Smooth muscle cell of the coronary artery (primary cell): Measurements from ENCODE around the gene TRIM40. TPM values are rescaled to one million over a fixed set of nuclear protein-coding genes. Genes with fewer than 3 reads are reported as not detected.

ENCODE experiments used
- total RNA-seq: library from RNA; depleted of rRNA; stranded (reverse); fragments of >200 nt; gene quantifications from 2 replicates; pipeline ENCODE4 v1.2.3, GENCODE V29; 2014; ENCODE audit warnings: low replicate concordance

TRIM40 gene, protein sequence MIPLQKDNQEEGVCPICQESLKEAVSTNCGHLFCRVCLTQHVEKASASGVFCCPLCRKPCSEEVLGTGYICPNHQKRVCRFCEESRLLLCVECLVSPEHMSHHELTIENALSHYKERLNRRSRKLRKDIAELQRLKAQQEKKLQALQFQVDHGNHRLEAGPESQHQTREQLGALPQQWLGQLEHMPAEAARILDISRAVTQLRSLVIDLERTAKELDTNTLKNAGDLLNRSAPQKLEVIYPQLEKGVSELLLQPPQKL
- under 0.01 TPM in 1 of 2 replicates, not detected in the other for total RNA-seq

GRCh38 chr6:30135757-30136156 lies at the start of gene TRIM40:
Gene TRIM40 (plus strand): TSS chr6:30136140. CDS start chr6:30137037, 897 bp downstream.

DNA sequence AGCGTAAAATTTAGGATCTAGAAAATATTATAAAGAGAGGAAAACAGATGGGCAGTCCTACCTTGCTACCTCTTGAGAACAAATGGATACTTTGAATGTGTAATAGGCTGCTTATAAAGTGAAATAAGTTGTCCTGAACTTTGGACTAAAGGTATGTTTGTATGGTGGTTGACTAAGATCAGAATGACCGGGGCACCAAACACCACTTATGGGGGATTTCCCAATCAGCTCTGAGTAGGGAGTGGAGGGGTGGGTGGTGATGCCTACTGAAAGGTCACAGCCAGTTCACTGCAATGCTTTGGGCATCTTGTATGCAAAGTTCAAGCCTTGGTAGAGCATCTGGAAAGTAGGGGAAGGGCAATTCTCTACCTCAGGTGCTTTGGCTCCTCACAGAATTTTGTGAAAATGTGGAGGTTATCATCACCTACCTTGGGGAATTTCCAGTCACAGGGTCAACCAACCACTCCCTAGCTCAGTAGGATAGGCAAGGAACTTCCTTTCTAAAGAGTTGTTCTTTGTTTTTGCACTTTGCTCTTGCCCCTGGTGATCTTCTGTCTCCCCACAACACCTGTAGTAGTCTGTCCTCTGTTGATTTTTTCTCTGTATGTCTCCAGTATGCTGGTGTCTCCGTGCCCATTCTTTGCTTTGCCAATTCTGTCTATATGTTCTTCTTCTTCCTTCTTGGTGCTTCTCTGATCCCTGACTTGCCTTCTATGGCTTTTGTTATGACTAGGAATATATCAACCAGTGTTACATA lies 22.8 kb upstream of the TRIM40 start, which contains the start of gene TRIM31:
Gene TRIM31 (minus strand): TSS at position 88 of the 757 bp plus-strand sequence. CDS start 285 bp downstream, outside the sequence.

GRCh38 chr6:30160785-30161531 lies 25.0 kb downstream of the TRIM40 start, which contains the start of gene TRIM10:
Gene TRIM10 (minus strand): TSS chr6:30161211. CDS start chr6:30160858, 353 bp downstream.

GRCh38 chr6:30163090-30163917 lies 27.4 kb downstream of the TRIM40 start, which contains the start of gene TRIM15:
Gene TRIM15 (plus strand): TSS chr6:30163546. CDS start chr6:30163685, 139 bp downstream.

Other genes starting within 250 kb of the TRIM40 start
- gene HLA-A, start 193.6 kb upstream of the TRIM40 start, total RNA-seq: 455 and 497 TPM in 2 replicates
- gene POLR1H, start 74.9 kb upstream of the TRIM40 start, total RNA-seq: 40.8 and 52.0 TPM in 2 replicates
- 8.3 and 14.4 TPM in 2 replicates for gene PPP1R11, start 68.9 kb upstream of the TRIM40 start, total RNA-seq
- not detected in 2 replicates for gene RNF39, start 60.4 kb upstream of the TRIM40 start, total RNA-seq
- 0.12 TPM in 1 of 2 replicates, not detected in the other for gene TRIM31, start 23.1 kb upstream of the TRIM40 start, total RNA-seq
- not detected in 2 replicates for gene TRIM10, start 25.1 kb downstream of the TRIM40 start, total RNA-seq
- not detected in 2 replicates for gene TRIM15, start 27.4 kb downstream of the TRIM40 start, total RNA-seq
- 18.6 and 21.9 TPM in 2 replicates for gene TRIM26, start 77.3 kb downstream of the TRIM40 start, total RNA-seq
- gene TRIM39, start 190.8 kb downstream of the TRIM40 start, total RNA-seq: 6.7 and 7.6 TPM in 2 replicates
- gene RPP21, start 209.0 kb downstream of the TRIM40 start, total RNA-seq: 11.7 and 24.4 TPM in 2 replicates